ENCODE results near the gene NEDD9. TPM values are rescaled to one million over a fixed set of nuclear protein-coding genes. Genes with fewer than 3 reads are reported as not detected.

NEDD9 gene
- total and polyA plus RNA-seq, 2 donors (not counting 1 experiment from before 2014, with no cell fraction given) = 38.9 to 46.2 TPM

GRCh38 chr6:11188161-11188915 lies 44.1 kb downstream of the NEDD9 start:
- no peaks in the 10 kb centered on the region for H3K4me1 Mint-ChIP-seq

More at GRCh38 chr6:11188161-11188915, 44.1 kb downstream of the NEDD9 start:
- Histone ChIP-seq H3K27me3 (replicated peaks in 1 of 4; ENCODE audit: control extremely low read depth in 1 of 4, control insufficient read depth in 3 of 4, insufficient read depth in 4 of 4, low read length in 3 of 4) (no peaks in the 10 kb centered on the region), H3K4me1 (ENCODE audit: control insufficient read depth in 2 of 2, insufficient read depth in 2 of 2, low read length in 2 of 2) (no peaks in the 10 kb centered on the region), H3K4me2 (replicated peaks; ENCODE audit: low read depth, low read length, poor library complexity, severe bottlenecking) (no peak overlapping the region), H3K9ac (ENCODE audit: low read length) (no peak overlapping the region), H3K36me3 (replicated peaks in 1 of 2; ENCODE audit: control extremely low read depth in 1 of 2, control insufficient read depth in 1 of 2, extremely low read depth in 1 of 2, insufficient read depth in 2 of 2, low read length in 1 of 2) (peaks cover 10 to 93% of the 10 kb centered on the region in 2 experiments), H3K79me2 (ENCODE audit: control insufficient read depth, insufficient read depth, low read length) (no peaks in the 10 kb centered on the region), H3K4me3 (ENCODE audit: control extremely low read depth in 1 of 5, extremely low read depth in 1 of 5, insufficient read depth in 1 of 5, low read depth in 2 of 5, low read length in 4 of 5) (no peak overlapping the region), H4K20me1 (ENCODE audit: control insufficient read depth, insufficient read depth, low read length, poor library complexity, severe bottlenecking) (peaks cover 5% of the 10 kb centered on the region), H3K27ac (ENCODE audit: low read length in 2 of 2) (peak overlapping the region in 1 of 2 donors; percentile 1), H3K9me3 (ENCODE audit: control extremely low read depth in 1 of 3, control insufficient read depth in 2 of 3, insufficient read depth in 1 of 3, low read length in 2 of 3) (peaks cover 0 to 5% (median 0%) of the 10 kb centered on the region in 3 donors), H2AFZ (ENCODE audit: insufficient read depth, low read depth, low read length, poor library complexity, severe bottlenecking) (no peak overlapping the region)
- Mint-ChIP-seq H3K4me3 (no peak overlapping the region), H3K27me3 (no peaks in the 10 kb centered on the region), H3K9me3 (ENCODE audit: insufficient read depth) (no peaks in the 10 kb centered on the region), H3K27ac (no peak overlapping the region)
- no peak for DNase-seq
- TF ChIP-seq CTCF (IDR thresholded peaks at IDR 0.05) (no peak), EZH2 (IDR thresholded peaks at IDR 0.05; ENCODE audit: borderline replicate concordance, insufficient read depth, low read depth, low read length, poor library complexity, severe bottlenecking) (no peak)
- 100% methylated on average over 3 of the region's 5 CpGs for WGBS (ENCODE audit: insufficient coverage)
- CTCF ChIA-PET = no interaction called here
- POLR2A ChIA-PET = no interaction called here
- ATAC-seq (ENCODE audit: low read depth) = no peak
- intact Hi-C loops (cut with micrococcal nuclease) = no loop called here

Data from B cell (primary cell).